CD4-positive, CD25-positive, alpha-beta regulatory T cell (primary cell): ENCODE data around the gene CDK6. TPM values are rescaled to one million over a fixed set of nuclear protein-coding genes. Genes with fewer than 3 reads are reported as not detected.

Source experiments
- ATAC-seq, 2 donors: fragments of 150-1000 bp; cut with Tn5 transposase; one replicate each; pipeline ENCODE4 v1.10.0; 2021; ENCODE audit warnings: low read depth in 2 of 2, moderate number of reproducible peaks in 2 of 2, moderate library complexity in 1 of 2
- DNase-seq, 3 donors: peaks; one replicate each; pipeline versions ENCODE4 v3.0.0 to v3.0.0-alpha.2; 2012 to 2022; ENCODE audit warnings: mixed read lengths in 1 of 3
- H3K27ac ChIP-seq: one replicate; pipeline ENCODE4 v1.7.0; 2013; ENCODE audit warnings: mild to moderate bottlenecking, low read length; ENCODE audit not compliant: insufficient read depth, poor library complexity, severe bottlenecking
- H3K27me3 ChIP-seq: one replicate; pipeline ENCODE4 v1.7.0; 2013; ENCODE audit warnings: low read length; ENCODE audit not compliant: control insufficient read depth, insufficient read depth
- H3K36me3 ChIP-seq: one replicate; pipeline ENCODE4 v1.7.0; 2013; ENCODE audit warnings: mild to moderate bottlenecking, low read length, moderate library complexity; ENCODE audit not compliant: control insufficient read depth, insufficient read depth
- H3K4me1 ChIP-seq: 2 replicates; pipeline ENCODE4 v1.7.0; 2013; ENCODE audit warnings: mild to moderate bottlenecking, low read length; ENCODE audit not compliant: insufficient read depth, control insufficient read depth, poor library complexity, severe bottlenecking
- H3K4me3 ChIP-seq: one replicate; pipeline ENCODE4 v1.7.0; 2013; ENCODE audit warnings: low read depth, mild to moderate bottlenecking, low read length, moderate library complexity
- H3K9me3 ChIP-seq, 2 experiments: 1 replicate in 1 of 2; 2 replicates in 1 of 2; pipeline ENCODE4 v1.7.0; 2013; ENCODE audit warnings: low read length in 2 of 2, mild to moderate bottlenecking in 1 of 2, moderate library complexity in 1 of 2; ENCODE audit not compliant: control insufficient read depth in 2 of 2
- H3K27ac Mint-ChIP-seq, 3 donors: one replicate each; pipeline ENCODE4 v1.8.0; 2020 to 2022; ENCODE audit warnings: mild to moderate bottlenecking in 3 of 3, mixed read lengths in 3 of 3, moderate library complexity in 2 of 3
- H3K27me3 Mint-ChIP-seq: one replicate; pipeline ENCODE4 v1.8.0; 2022; ENCODE audit warnings: mild to moderate bottlenecking, mixed read lengths
- H3K36me3 Mint-ChIP-seq: one replicate; pipeline ENCODE4 v1.8.0; 2020; ENCODE audit warnings: mixed read lengths
- H3K4me1 Mint-ChIP-seq, 4 donors: one replicate each; pipeline ENCODE4 v1.8.0; 2020 to 2022; ENCODE audit warnings: mixed read lengths in 4 of 4, mild to moderate bottlenecking in 1 of 4
- H3K4me3 Mint-ChIP-seq, 4 donors: one replicate each; pipeline ENCODE4 v1.8.0; 2020 to 2022; ENCODE audit warnings: mild to moderate bottlenecking in 4 of 4, mixed read lengths in 4 of 4, moderate library complexity in 3 of 4
- H3K9me3 Mint-ChIP-seq, 7 donors: one replicate each; pipeline ENCODE4 v1.8.0; 2020 to 2022; ENCODE audit warnings: mixed read lengths in 7 of 7, mild to moderate bottlenecking in 3 of 7, moderate library complexity in 2 of 7
- polyA plus RNA-seq, 4 donors: library from polyadenylated mRNA; unstranded; fragments of 300-500 nt; fragmentation: Illumina TruSeq; gene quantifications; one replicate each; pipeline ENCODE4 v1.2.3, GENCODE V29; 2021
- total RNA-seq: library from RNA; stranded (reverse); gene quantifications from one replicate; pipeline ENCODE4 v1.2.3, GENCODE V29; 2022

CDK6 gene
- total and polyA plus RNA-seq, 5 donors from 2014 or later = 5.5 to 32.6 (median 9.1) TPM

- H3K27ac Mint-ChIP-seq = no peak overlapping the region
- DNase-seq (no peak), ATAC-seq (no peak)
- no peak overlapping the region for H3K4me3 Mint-ChIP-seq
- Histone ChIP-seq H3K36me3 (no peaks in the 10 kb centered on the region), H3K9me3 (no peaks in the 10 kb centered on the region), H3K4me1 (peaks cover 17% of the 10 kb centered on the region), H3K27ac (no peak overlapping the region), H3K4me3 (no peak overlapping the region), H3K27me3 (no peaks in the 10 kb centered on the region)
- peaks cover 8% of the 10 kb centered on the region for H3K36me3 Mint-ChIP-seq
- H3K27me3 Mint-ChIP-seq = no peaks in the 10 kb centered on the region
- peaks cover 0 to 9% (median 3%) of the 10 kb centered on the region in 7 donors for H3K9me3 Mint-ChIP-seq
- peaks cover 20 to 49% (median 30%) of the 10 kb centered on the region in 4 donors for H3K4me1 Mint-ChIP-seq
Measured at GRCh38 chr7:92824450-92824849, 11.9 kb downstream of the CDK6 start.

GRCh38 chr7:92823042-92823441 is 13.3 kb downstream of the CDK6 start:
- ATAC-seq = no peak
- peak overlapping the region in 1 of 4 donors; percentile 30 for H3K4me3 Mint-ChIP-seq
- H3K4me1 ChIP-seq = peaks cover 16% of the 10 kb centered on the region
- H3K36me3 ChIP-seq = no peaks in the 10 kb centered on the region
- H3K4me1 Mint-ChIP-seq = peaks cover 25 to 54% (median 32%) of the 10 kb centered on the region in 4 donors
- no peaks in the 10 kb centered on the region for H3K27me3 ChIP-seq
- no peak overlapping the region for H3K27ac Mint-ChIP-seq
- H3K4me3 ChIP-seq = no peak overlapping the region
- no peak overlapping the region for H3K27ac ChIP-seq
- H3K27me3 Mint-ChIP-seq = no peaks in the 10 kb centered on the region
- H3K36me3 Mint-ChIP-seq = peaks cover 8% of the 10 kb centered on the region
- H3K9me3 ChIP-seq = no peaks in the 10 kb centered on the region
- peaks cover 0 to 11% (median 5%) of the 10 kb centered on the region in 7 donors for H3K9me3 Mint-ChIP-seq
- DNase-seq = no peak

GRCh38 chr7:92820191-92820590 is 16.2 kb downstream of the CDK6 start:
- H3K9me3 Mint-ChIP-seq = peaks cover 4 to 17% (median 11%) of the 10 kb centered on the region in 7 donors
- no peaks in the 10 kb centered on the region for H3K27me3 Mint-ChIP-seq
- ATAC-seq = no peak
- peaks cover 12% of the 10 kb centered on the region for H3K4me1 ChIP-seq
- no peak overlapping the region for H3K27ac Mint-ChIP-seq
- peaks cover 20 to 40% (median 30%) of the 10 kb centered on the region in 4 donors for H3K4me1 Mint-ChIP-seq
- peaks cover 8% of the 10 kb centered on the region for H3K36me3 Mint-ChIP-seq
- H3K27ac ChIP-seq = no peak overlapping the region
- no peak overlapping the region for H3K4me3 Mint-ChIP-seq
- peaks cover 5 to 8% of the 10 kb centered on the region in 2 experiments for H3K9me3 ChIP-seq
- H3K4me3 ChIP-seq = no peak overlapping the region
- DNase-seq = no peak
- H3K36me3 ChIP-seq = peaks cover 2% of the 10 kb centered on the region
- no peaks in the 10 kb centered on the region for H3K27me3 ChIP-seq

- Mint-ChIP-seq H3K36me3 (peaks cover 8% of the 10 kb centered on the region), H3K27ac (no peak overlapping the region), H3K4me1 (peaks cover 28 to 52% (median 38%) of the 10 kb centered on the region in 4 donors), H3K9me3 (peaks cover 4 to 17% (median 11%) of the 10 kb centered on the region in 7 donors), H3K4me3 (no peak overlapping the region), H3K27me3 (no peaks in the 10 kb centered on the region)
- H3K4me3 ChIP-seq = no peak overlapping the region
- peaks cover 2% of the 10 kb centered on the region for H3K36me3 ChIP-seq
- H3K27ac ChIP-seq = no peak overlapping the region
- ATAC-seq (no peak), DNase-seq (no peak)
- H3K4me1 ChIP-seq = peaks cover 16% of the 10 kb centered on the region
- no peaks in the 10 kb centered on the region for H3K27me3 ChIP-seq
- peaks cover 5 to 8% of the 10 kb centered on the region in 2 experiments for H3K9me3 ChIP-seq
Measured at GRCh38 chr7:92817398-92817797, 19.0 kb downstream of the CDK6 start.

- DNase-seq (peak in 1 of 3 donors; percentile 45), ATAC-seq (no peak)
- Mint-ChIP-seq H3K4me1 (peaks cover 31 to 58% (median 42%) of the 10 kb centered on the region in 4 donors), H3K9me3 (peaks cover 2 to 17% (median 10%) of the 10 kb centered on the region in 7 donors), H3K4me3 (no peak overlapping the region), H3K36me3 (peaks cover 8% of the 10 kb centered on the region), H3K27ac (peak overlapping the region in 1 of 3 donors; percentile 0), H3K27me3 (no peaks in the 10 kb centered on the region)
- Histone ChIP-seq H3K27ac (no peak overlapping the region), H3K4me1 (peaks cover 14% of the 10 kb centered on the region), H3K9me3 (peaks cover 5 to 8% of the 10 kb centered on the region in 2 experiments), H3K27me3 (no peaks in the 10 kb centered on the region), H3K4me3 (no peak overlapping the region), H3K36me3 (peaks cover 2% of the 10 kb centered on the region)
Measured at GRCh38 chr7:92815412-92815811, 21.0 kb downstream of the CDK6 start.

- peak overlapping the region; percentile 41 for H3K27ac ChIP-seq
- H3K27me3 ChIP-seq = no peaks in the 10 kb centered on the region
- H3K36me3 ChIP-seq = peaks cover 2% of the 10 kb centered on the region
- peaks cover 24% of the 10 kb centered on the region for H3K4me1 ChIP-seq
- DNase-seq = peak in 2 of 3 donors; percentile 13 to 70
- peak; percentile 37 to 41 for ATAC-seq
- H3K27ac Mint-ChIP-seq = peak overlapping the region; percentile 60 to 70 (median 61)
- H3K9me3 Mint-ChIP-seq = peaks cover 1 to 8% (median 6%) of the 10 kb centered on the region in 7 donors
- no peaks in the 10 kb centered on the region for H3K27me3 Mint-ChIP-seq
- H3K9me3 ChIP-seq = peaks cover 5 to 8% of the 10 kb centered on the region in 2 experiments
- H3K4me3 Mint-ChIP-seq = peak overlapping the region in 3 of 4 donors; percentile 23 to 64 (median 50)
- H3K4me3 ChIP-seq = peak overlapping the region; percentile 57
- H3K4me1 Mint-ChIP-seq = peaks cover 38 to 59% (median 43%) of the 10 kb centered on the region in 4 donors
- H3K36me3 Mint-ChIP-seq = no peaks in the 10 kb centered on the region
Measured at GRCh38 chr7:92813390-92814024, 22.9 kb downstream of the CDK6 start.

GRCh38 chr7:92811158-92811557 is 25.2 kb downstream of the CDK6 start:
- Histone ChIP-seq H3K4me1 (peaks cover 24% of the 10 kb centered on the region), H3K9me3 (peaks cover 5 to 8% of the 10 kb centered on the region in 2 experiments), H3K27me3 (no peaks in the 10 kb centered on the region), H3K36me3 (peaks cover 2% of the 10 kb centered on the region), H3K27ac (no peak overlapping the region), H3K4me3 (no peak overlapping the region)
- H3K9me3 Mint-ChIP-seq = peaks cover 0 to 8% (median 6%) of the 10 kb centered on the region in 7 donors
- ATAC-seq (no peak), DNase-seq (no peak)
- H3K27me3 Mint-ChIP-seq = no peaks in the 10 kb centered on the region
- peaks cover 38 to 63% (median 51%) of the 10 kb centered on the region in 4 donors for H3K4me1 Mint-ChIP-seq
- peak overlapping the region in 2 of 4 donors; percentile 1 to 43 for H3K4me3 Mint-ChIP-seq
- H3K27ac Mint-ChIP-seq = peak overlapping the region in 1 of 3 donors; percentile 3
- peaks cover 5% of the 10 kb centered on the region for H3K36me3 Mint-ChIP-seq
